SU-DHL-6 (cell line): Measurements from ENCODE around the gene CREBBP.

Experiments
- H2AFZ ChIP-seq: fragments of 200-600 bp; sonication (generic); 2 replicates; pipeline ENCODE4 v1.6.1; 2014; ENCODE audit warnings: low read depth, mild to moderate bottlenecking, moderate library complexity, mixed read lengths, antibody characterized with exemption, low read length; ENCODE audit not compliant: severe bottlenecking
- H3F3A ChIP-seq: fragments of 200-600 bp; shearing (Covaris generic); 2 replicates; pipeline ENCODE4 v1.6.0; 2016; ENCODE audit warnings: antibody characterized with exemption, mild to moderate bottlenecking; ENCODE audit not compliant: insufficient read depth
- H3K27ac ChIP-seq: fragments of 200-600 bp; sonication (generic); 2 replicates; pipeline ENCODE4 v1.5.1; 2016; ENCODE audit warnings: low read depth, mild to moderate bottlenecking, low read length, moderate library complexity, mixed read lengths
- H3K27me3 ChIP-seq: fragments of 200-600 bp; sonication (generic), shearing (Covaris generic); 2 replicates; pipeline ENCODE4 v1.6.0; 2014; ENCODE audit warnings: mild to moderate bottlenecking, low read length
- H3K36me3 ChIP-seq: fragments of 200-600 bp; sonication (generic); 2 replicates; pipeline ENCODE4 v1.6.1; 2014; ENCODE audit warnings: mild to moderate bottlenecking, low read length, mixed read lengths
- H3K4me2 ChIP-seq: fragments of 300-600, 200-600 bp; shearing (Covaris generic), sonication (generic); 2 replicates; pipeline ENCODE4 v1.6.0; 2014; ENCODE audit warnings: low read length, low read depth, mild to moderate bottlenecking; ENCODE audit not compliant: poor library complexity, severe bottlenecking
- H3K4me3 ChIP-seq: fragments of 200-600 bp; sonication (generic); 2 replicates; pipeline ENCODE4 v1.5.1; 2014; ENCODE audit warnings: antibody characterized with exemption, low read length, mild to moderate bottlenecking, mixed read lengths; ENCODE audit not compliant: insufficient read depth, poor library complexity, severe bottlenecking
- H3K79me2 ChIP-seq: fragments of 200-600 bp; sonication (generic); 2 replicates; pipeline ENCODE4 v1.6.1; 2014; ENCODE audit warnings: mild to moderate bottlenecking, low read length, moderate library complexity; ENCODE audit not compliant: insufficient read depth
- H3K9ac ChIP-seq: fragments of 200-600 bp; sonication (generic); 2 replicates; pipeline ENCODE4 v1.7.0; 2014; ENCODE audit warnings: mild to moderate bottlenecking, low read length
- H3K9me2 ChIP-seq: fragments of 200-600 bp; sonication (generic); replicated peaks from 2 replicates; pipeline ENCODE4 v1.6.1; 2014; ENCODE audit warnings: low read length; ENCODE audit not compliant: insufficient read depth
- H3K9me3 ChIP-seq: fragments of 200-600 bp; sonication (generic); 2 replicates; pipeline ENCODE4 v1.6.1; 2014; ENCODE audit warnings: low read length, mixed read lengths; ENCODE audit not compliant: insufficient read depth
- H4K20me1 ChIP-seq: fragments of 200-600 bp; sonication (generic); 2 replicates; pipeline ENCODE4 v1.6.1; 2014; ENCODE audit warnings: low read depth, mild to moderate bottlenecking, antibody characterized with exemption, low read length, moderate library complexity, mixed read lengths
- EZH2phosphoT487 ChIP-seq: fragments of 200-600 bp; sonication (generic), shearing (Covaris generic); conservative IDR thresholded peaks from 2 replicates; pipeline ENCODE4 v1.6.1; 2018; ENCODE audit warnings: mild to moderate bottlenecking, antibody characterized with exemption, low read length, moderate library complexity, mixed read lengths
- TF ChIP-seq, protein P1 (sequence below): fragments of 200-600 bp; sonication (generic); IDR thresholded peaks from one replicate; pipeline ENCODE4 v1.5.1; 2017; ENCODE audit warnings: antibody characterized with exemption, mild to moderate bottlenecking, low read length, moderate library complexity; ENCODE audit not compliant: insufficient read depth, poor library complexity, severe bottlenecking

Gene CREBBP

DNA sequence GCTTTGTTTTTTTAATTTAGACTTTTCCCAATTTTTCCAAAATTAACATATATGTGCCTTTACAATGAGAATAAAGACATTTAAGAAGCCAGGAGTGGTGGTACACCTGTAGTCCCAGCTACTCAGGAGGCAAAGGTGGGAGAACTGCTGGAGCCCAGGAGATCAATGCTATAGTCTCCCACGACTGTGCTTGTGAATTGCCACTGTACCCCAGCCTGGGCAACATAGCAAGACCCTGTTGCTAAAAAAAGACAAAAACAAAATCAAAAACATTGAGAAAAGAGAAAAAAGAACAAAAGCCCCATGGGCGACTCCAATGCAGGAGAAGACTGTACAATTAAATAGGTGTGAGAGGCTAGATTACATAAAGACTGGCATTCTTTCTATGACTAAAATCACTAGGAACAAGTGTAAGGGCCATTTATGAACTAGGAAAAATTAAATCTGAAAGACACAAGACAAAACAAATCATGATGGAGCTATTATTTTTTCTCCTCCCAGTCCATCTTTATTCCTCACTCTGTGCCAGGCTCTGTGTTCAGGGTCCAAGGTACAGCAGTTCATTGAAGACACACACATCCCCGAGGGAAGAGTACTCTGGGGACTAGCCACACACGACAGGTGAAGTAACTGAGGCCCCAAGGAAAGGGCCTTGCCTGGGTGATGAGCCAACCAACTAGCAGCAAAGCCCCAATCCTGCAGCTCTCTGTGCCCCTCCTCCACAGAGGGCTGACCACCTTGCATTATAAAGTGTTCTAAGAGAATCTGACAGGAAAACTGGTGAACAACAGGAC is 79.8 kb downstream of the CREBBP start:
- Histone ChIP-seq H3F3A (peaks cover 3% of the 10 kb centered on the region; the same call in 1 of the 2 replicates), H3K4me3 (no peak overlapping the region), H3K27ac (no peak overlapping the region), H3K79me2 (peaks cover 95% of the 10 kb centered on the region), H3K9me2 (no peaks in the 10 kb centered on the region), H3K9me3 (no peaks in the 10 kb centered on the region), H4K20me1 (peaks cover 7% of the 10 kb centered on the region; the same call in 1 of the 2 replicates), H3K9ac (no peak overlapping the region), H3K27me3 (no peaks in the 10 kb centered on the region), H3K4me2 (no peak overlapping the region), H2AFZ (no peak overlapping the region), H3K36me3 (no peaks in the 10 kb centered on the region)
- TF ChIP-seq EZH2phosphoT487: no peak
- TF ChIP-seq, protein P1, sequence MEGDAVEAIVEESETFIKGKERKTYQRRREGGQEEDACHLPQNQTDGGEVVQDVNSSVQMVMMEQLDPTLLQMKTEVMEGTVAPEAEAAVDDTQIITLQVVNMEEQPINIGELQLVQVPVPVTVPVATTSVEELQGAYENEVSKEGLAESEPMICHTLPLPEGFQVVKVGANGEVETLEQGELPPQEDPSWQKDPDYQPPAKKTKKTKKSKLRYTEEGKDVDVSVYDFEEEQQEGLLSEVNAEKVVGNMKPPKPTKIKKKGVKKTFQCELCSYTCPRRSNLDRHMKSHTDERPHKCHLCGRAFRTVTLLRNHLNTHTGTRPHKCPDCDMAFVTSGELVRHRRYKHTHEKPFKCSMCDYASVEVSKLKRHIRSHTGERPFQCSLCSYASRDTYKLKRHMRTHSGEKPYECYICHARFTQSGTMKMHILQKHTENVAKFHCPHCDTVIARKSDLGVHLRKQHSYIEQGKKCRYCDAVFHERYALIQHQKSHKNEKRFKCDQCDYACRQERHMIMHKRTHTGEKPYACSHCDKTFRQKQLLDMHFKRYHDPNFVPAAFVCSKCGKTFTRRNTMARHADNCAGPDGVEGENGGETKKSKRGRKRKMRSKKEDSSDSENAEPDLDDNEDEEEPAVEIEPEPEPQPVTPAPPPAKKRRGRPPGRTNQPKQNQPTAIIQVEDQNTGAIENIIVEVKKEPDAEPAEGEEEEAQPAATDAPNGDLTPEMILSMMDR: no peak

DNA sequence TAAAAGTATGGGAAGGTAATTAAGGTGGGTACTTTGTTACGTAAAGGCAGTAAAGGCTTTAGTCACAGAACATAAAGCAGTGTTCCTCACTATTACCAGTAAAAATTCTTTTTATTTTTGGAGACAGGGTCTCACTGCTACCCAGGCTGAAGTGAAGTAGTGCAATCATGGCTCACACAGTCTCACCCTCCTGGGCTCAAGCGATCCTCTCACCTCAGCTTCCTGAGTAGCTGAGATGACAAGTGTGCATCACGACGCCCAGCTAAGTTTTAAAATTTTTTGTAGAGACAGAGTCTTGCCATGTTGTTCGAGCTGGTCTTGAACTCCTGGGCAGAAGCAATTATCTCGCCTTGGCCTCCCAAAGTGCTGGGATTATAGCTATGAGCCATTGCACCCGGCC is 80.5 kb downstream of the CREBBP start:
- Histone ChIP-seq H3K27me3 (no peaks in the 10 kb centered on the region), H3K9me2 (no peaks in the 10 kb centered on the region), H3K4me2 (no peak overlapping the region), H3K9me3 (no peaks in the 10 kb centered on the region), H3K4me3 (no peak overlapping the region), H2AFZ (no peak overlapping the region), H3K79me2 (peaks cover 95% of the 10 kb centered on the region), H4K20me1 (peaks cover 7% of the 10 kb centered on the region; the same call in 1 of the 2 replicates), H3F3A (peaks cover 3% of the 10 kb centered on the region; the same call in 1 of the 2 replicates), H3K36me3 (no peaks in the 10 kb centered on the region), H3K9ac (no peak overlapping the region), H3K27ac (no peak overlapping the region)
- TF ChIP-seq EZH2phosphoT487: no peak
- TF ChIP-seq, protein P1: no peak

DNA sequence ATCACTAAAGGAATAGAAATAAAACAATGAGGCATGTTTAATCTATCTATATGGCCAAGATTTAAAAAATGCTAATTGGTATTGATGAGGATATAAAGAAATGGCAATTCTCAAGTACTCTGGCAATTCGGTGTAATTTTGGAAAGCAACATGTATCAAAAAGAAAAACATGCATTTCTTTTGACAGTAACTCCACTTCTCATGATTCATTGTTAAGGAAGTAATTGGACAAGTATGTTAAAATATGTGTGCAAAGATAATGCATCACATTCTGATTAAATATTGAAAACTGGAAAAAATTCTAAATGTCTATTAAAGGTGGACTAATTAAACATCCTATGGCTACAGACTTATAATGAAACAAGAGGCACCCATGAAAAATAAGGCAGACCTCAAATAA is 81.2 kb downstream of the CREBBP start:
- no peak overlapping the region for H3K27ac ChIP-seq
- no peak overlapping the region for H3K4me3 ChIP-seq
- TF ChIP-seq EZH2phosphoT487: no peak
- TF ChIP-seq, protein P1: no peak
- no peak overlapping the region for H2AFZ ChIP-seq
- H3K9ac ChIP-seq: no peak overlapping the region
- no peaks in the 10 kb centered on the region for H3K9me2 ChIP-seq
- peaks cover 7% of the 10 kb centered on the region; the same call in 1 of the 2 replicates for H4K20me1 ChIP-seq
- no peak overlapping the region for H3K4me2 ChIP-seq
- peaks cover 95% of the 10 kb centered on the region for H3K79me2 ChIP-seq
- H3K27me3 ChIP-seq: no peaks in the 10 kb centered on the region
- H3K9me3 ChIP-seq: no peaks in the 10 kb centered on the region
- H3K36me3 ChIP-seq: no peaks in the 10 kb centered on the region
- H3F3A ChIP-seq: peaks cover 3% of the 10 kb centered on the region; the same call in 1 of the 2 replicates
